HCT116 (cell line): ENCODE data around the gene GGT5. TPM values are rescaled to one million over a fixed set of nuclear protein-coding genes. Genes with fewer than 3 reads are reported as not detected.

Experiments used
- ATAC-seq: fragments of 200-7000 bp; cut with Tn5 transposase; 2 replicates; pipeline ENCODE4 v1.9.1; 2020; ENCODE audit warnings: mild to moderate bottlenecking, moderate library complexity
- BruUV-seq: library from RNA; stranded (reverse); fragments of 400-500 nt; replicated peaks from 2 replicates; lab custom pipeline; 2021; lab: Mats Ljungman, UMichigan
- CTCF ChIA-PET: fragments of 300-600 bp; sonication (Branson Sonifier 250); formaldehyde crosslinking; loops from one replicate; lab custom pipeline; 2021; ENCODE audit warnings: antibody characterized with exemption; lab: Charles Lee
- POLR2A ChIA-PET: fragments of 300-600, 350-600 bp; sonication (Branson Sonifier 250); formaldehyde crosslinking; loops from one replicate; lab custom pipeline; 2021; ENCODE audit warnings: antibody characterized with exemption; lab: Charles Lee
- RAD21 ChIA-PET, 2 experiments: fragments of 300-600 bp; sonication (Branson Sonifier 250); formaldehyde crosslinking; loops; one replicate each; lab custom pipeline; 2023; ENCODE audit warnings: low total read pairs in 2 of 2; ENCODE audit not compliant: uncharacterized antibody in 2 of 2, unreplicated experiment in 2 of 2, low non-redundant PET in 1 of 2; lab: Charles Lee
- DNase-seq: peaks from one replicate; pipeline ENCODE4 v3.0.0-alpha.2; 2010; ENCODE audit warnings: low read depth, low spot score
- H2AFZ ChIP-seq: fragments of 200-600 bp; shearing (Covaris generic), sonication (generic); 2 replicates; pipeline ENCODE4 v1.6.1; 2017; ENCODE audit warnings: low read depth, mixed run types, mixed read lengths, antibody characterized with exemption, low read length; ENCODE audit not compliant: poor library complexity, severe bottlenecking
- H3K27ac ChIP-seq: 2 replicates; pipeline ENCODE4 v1.5.1; 2012; ENCODE audit warnings: low read depth, low read length
- H3K27me3 ChIP-seq: fragments of 200-600 bp; sonication (generic); 2 replicates; pipeline ENCODE4 v1.6.1; 2016; ENCODE audit warnings: mixed run types, low read length, mixed read lengths; ENCODE audit not compliant: insufficient read depth
- H3K36me3 ChIP-seq, 2 experiments: fragments of 200-500 bp in 1 of 2; fragments of 200-600 bp in 1 of 2; sonication (Bioruptor generic) in 1 of 2; sonication (generic) in 1 of 2; 2 replicates each; pipeline versions ENCODE4 v1.5.1 to v1.6.1; 2014 to 2016; ENCODE audit warnings: low read length in 2 of 2, inconsistent platforms in 1 of 2, mixed read lengths in 1 of 2, mixed run types in 1 of 2; ENCODE audit not compliant: insufficient read depth in 2 of 2, control insufficient read depth in 1 of 2
- H3K4me1 ChIP-seq, 2 experiments: fragments of 200-600 bp in 1 of 2; sonication (generic) in 1 of 2; 2 replicates each; pipeline versions ENCODE4 v1.5.1 to v1.6.1; 2012 to 2017; ENCODE audit warnings: low read length in 2 of 2, inconsistent platforms in 1 of 2, mild to moderate bottlenecking in 1 of 2, mixed read lengths in 1 of 2, mixed run types in 1 of 2, moderate library complexity in 1 of 2; ENCODE audit not compliant: insufficient read depth in 2 of 2, control insufficient read depth in 1 of 2
- H3K4me2 ChIP-seq: fragments of 200-600 bp; sonication (generic); 2 replicates; pipeline ENCODE4 v1.6.1; 2017; ENCODE audit warnings: mixed run types, low read length, mixed read lengths
- H3K4me3 ChIP-seq, 2 experiments: fragments of 200-600 bp in 1 of 2; sonication (generic) in 1 of 2; replicated peaks in 1 of 2; 2 replicates each; pipeline ENCODE4 v1.5.1; 2011 to 2016; ENCODE audit warnings: low read length in 2 of 2, control low read depth in 1 of 2, low read depth in 1 of 2, mild to moderate bottlenecking in 1 of 2, mixed read lengths in 1 of 2, mixed run types in 1 of 2
- H3K79me2 ChIP-seq: fragments of 200-600 bp; sonication (generic); 2 replicates; pipeline ENCODE4 v1.6.1; 2017; ENCODE audit warnings: mild to moderate bottlenecking, mixed run types, low read length, moderate library complexity, mixed read lengths; ENCODE audit not compliant: insufficient read depth
- H3K9ac ChIP-seq: fragments of 200-600 bp; sonication (generic); 2 replicates; pipeline ENCODE4 v1.6.1; 2016; ENCODE audit warnings: low read length, mixed read lengths
- H3K9me2 ChIP-seq: fragments of 200-600 bp; sonication (generic), shearing (Covaris generic); 2 replicates; pipeline ENCODE4 v1.6.1; 2017; ENCODE audit warnings: mixed run types, mild to moderate bottlenecking, moderate library complexity; ENCODE audit not compliant: insufficient read depth
- H3K9me3 ChIP-seq, 2 experiments: fragments of 200-500 bp in 1 of 2; fragments of 200-600 bp in 1 of 2; sonication (Bioruptor generic) in 1 of 2; sonication (generic) in 1 of 2; 2 replicates each; pipeline ENCODE4 v1.6.1; 2014 to 2017; ENCODE audit warnings: low read length in 2 of 2, mixed read lengths in 2 of 2, inconsistent platforms in 1 of 2, low read depth in 1 of 2, mild to moderate bottlenecking in 1 of 2, mixed run types in 1 of 2, moderate library complexity in 1 of 2; ENCODE audit not compliant: control insufficient read depth in 1 of 2, insufficient read depth in 1 of 2
- H4K20me1 ChIP-seq: fragments of 200-600 bp; sonication (generic), shearing (Covaris generic); 2 replicates; pipeline ENCODE4 v1.6.1; 2017; ENCODE audit warnings: mixed run types, mild to moderate bottlenecking, moderate library complexity; ENCODE audit not compliant: insufficient read depth
- CBX3 ChIP-seq: IDR thresholded peaks from 2 replicates; pipeline ENCODE4 v1.6.1; 2012; ENCODE audit warnings: low read depth
- CEBPB ChIP-seq: IDR thresholded peaks from 2 replicates; pipeline ENCODE4 v1.6.1; 2012; ENCODE audit warnings: low read depth
- ELF1 ChIP-seq: IDR thresholded peaks from 2 replicates; pipeline ENCODE4 v1.6.1; 2012; ENCODE audit warnings: low read depth, borderline replicate concordance
- EZH2 ChIP-seq: fragments of 200-600 bp; sonication (generic); IDR thresholded peaks from 2 replicates; pipeline ENCODE4 v1.6.1; 2017; ENCODE audit warnings: antibody characterized with exemption, mixed run types
- EZH2phosphoT487 ChIP-seq: fragments of 200-600 bp; IDR thresholded peaks from 2 replicates; pipeline ENCODE4 v1.6.1; 2018; ENCODE audit warnings: antibody characterized with exemption, borderline replicate concordance
- FOSL1 ChIP-seq: IDR thresholded peaks from 2 replicates; pipeline ENCODE4 v1.6.1; 2012; ENCODE audit warnings: low read depth
- POLR2AphosphoS5 ChIP-seq: IDR thresholded peaks from 2 replicates; pipeline ENCODE4 v1.6.1; 2011; ENCODE audit warnings: mild to moderate bottlenecking, low read depth, low read length, moderate library complexity
- RAD21 ChIP-seq: IDR thresholded peaks from 2 replicates; pipeline ENCODE4 v1.6.1; 2012; ENCODE audit warnings: low read depth, mild to moderate bottlenecking
- SIN3A ChIP-seq: IDR thresholded peaks from 2 replicates; pipeline ENCODE4 v1.6.1; 2012; ENCODE audit warnings: low read depth
- TCF7L2 ChIP-seq: IDR thresholded peaks from 2 replicates; pipeline ENCODE4 v1.7.0; 2011; ENCODE audit warnings: borderline replicate concordance, inconsistent platforms; ENCODE audit not compliant: insufficient read depth, insufficient read length; ENCODE audit errors: extremely low read depth
- YY1 ChIP-seq: IDR thresholded peaks from 2 replicates; pipeline ENCODE4 v1.6.1; 2011; ENCODE audit warnings: low read length, low read depth, moderate library complexity, mild to moderate bottlenecking; ENCODE audit not compliant: insufficient replicate concordance; ENCODE audit errors: extremely low read depth
- ZFX ChIP-seq: fragments of 450-650 bp; IDR thresholded peaks from 2 replicates; pipeline ENCODE4 v1.6.1; 2017
- ZNF274 ChIP-seq: fragments of 200-500 bp; sonication (Bioruptor generic); IDR thresholded peaks from 2 replicates; pipeline ENCODE4 v1.6.1; 2014; ENCODE audit warnings: mild to moderate bottlenecking, low read depth, low read length, inconsistent platforms
- intact Hi-C: fragments of 100-400 bp; cut with micrococcal nuclease; formaldehyde crosslinking; loops from 2 replicates; pipeline ENCODE4 v1.10.0; 2022
- total RNA-seq: library from RNA; stranded (reverse); gene quantifications from one replicate; pipeline ENCODE4 v1.2.1, GENCODE V29; 2021; ENCODE audit not compliant: unreplicated experiment
- TF ChIP-seq, protein P1 (sequence below): IDR thresholded peaks from 2 replicates; pipeline ENCODE4 v1.6.1; 2012
- TF ChIP-seq, protein P2 (sequence below): IDR thresholded peaks from 2 replicates; pipeline ENCODE4 v1.6.1; 2011; ENCODE audit warnings: mild to moderate bottlenecking, low read length, moderate library complexity; ENCODE audit not compliant: insufficient replicate concordance; ENCODE audit errors: extremely low read depth
- TF ChIP-seq, protein P3 (sequence below): IDR thresholded peaks from 2 replicates; pipeline ENCODE4 v1.6.1; 2012; ENCODE audit warnings: low read depth
- TF ChIP-seq, protein P4 (sequence below): IDR thresholded peaks from 2 replicates; pipeline ENCODE4 v1.6.1; 2012
- TF ChIP-seq, protein P5 (sequence below), 3 experiments: fragments of 200-600 bp in 1 of 3; sonication (generic) in 1 of 3; IDR thresholded peaks in 2 of 3; conservative IDR thresholded peaks in 1 of 3; 2 replicates each; pipeline ENCODE4 v1.5.1; 2012 to 2017; ENCODE audit warnings: low read depth in 2 of 3, low read length in 2 of 3, antibody characterized with exemption in 1 of 3, borderline replicate concordance in 1 of 3, control low read depth in 1 of 3, mild to moderate bottlenecking in 1 of 3, mixed read lengths in 1 of 3, mixed run types in 1 of 3, moderate library complexity in 1 of 3; ENCODE audit not compliant: insufficient read depth in 1 of 3

GGT5 gene
- total RNA-seq, 1 experiment from 2014 or later = 0.57 TPM

DNA sequence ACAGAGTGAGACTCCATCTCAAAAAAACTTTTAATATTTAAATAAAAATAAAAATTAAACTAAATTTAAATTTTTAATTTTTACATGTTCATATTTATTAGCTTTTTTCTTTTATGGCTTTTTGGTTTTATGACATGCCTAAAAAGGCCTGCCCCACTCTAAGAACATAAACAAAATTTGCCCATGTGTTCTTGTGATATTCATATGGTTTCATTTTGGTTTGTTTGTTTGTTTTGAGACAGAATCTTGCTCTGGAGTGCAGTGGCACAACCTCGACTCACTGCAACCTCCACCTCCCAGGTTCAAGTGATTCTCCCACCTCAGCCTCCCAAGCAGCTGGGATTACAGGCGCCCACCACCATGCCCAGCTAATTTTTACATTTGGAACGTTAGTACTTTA, 35.9 kb downstream of the GGT5 start:
- DNase-seq (no peak), ATAC-seq (no peak)
- Histone ChIP-seq H3K27me3 (no peaks in the 10 kb centered on the region), H3K9ac (peak overlapping the region; percentile 65), H3K4me3 (no peak overlapping the region), H3K79me2 (no peaks in the 10 kb centered on the region), H3K9me3 (no peaks in the 10 kb centered on the region), H3K27ac (peak overlapping the region; percentile 100), H4K20me1 (no peaks in the 10 kb centered on the region), H2AFZ (no peak overlapping the region), H3K9me2 (no peaks in the 10 kb centered on the region), H3K4me1 (peaks cover 64 to 74% of the 10 kb centered on the region in 2 experiments), H3K36me3 (no peaks in the 10 kb centered on the region), H3K4me2 (peak overlapping the region; percentile 38)
- intact Hi-C loops = no loop called here
- ChIA-PET CTCF (interaction anchor here (0.9 to 2.1 kb wide), 3 partner anchors 19 to 34 kb away, joined by 3 to 6 read pairs (median 3); no protein-coding TSS in a partner anchor), RAD21 (no interaction called here), POLR2A (no interaction called here)
- no TSS peak for BruUV-seq
- TF ChIP-seq, protein P1, sequence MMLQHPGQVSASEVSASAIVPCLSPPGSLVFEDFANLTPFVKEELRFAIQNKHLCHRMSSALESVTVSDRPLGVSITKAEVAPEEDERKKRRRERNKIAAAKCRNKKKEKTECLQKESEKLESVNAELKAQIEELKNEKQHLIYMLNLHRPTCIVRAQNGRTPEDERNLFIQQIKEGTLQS = no peak
- TF ChIP-seq ZFX = no peak
- TF ChIP-seq ELF1 = no peak
- no peak for TF ChIP-seq YY1
- TF ChIP-seq EZH2 = no peak
- no peak for TF ChIP-seq CEBPB
- TF ChIP-seq SIN3A = no peak
- TF ChIP-seq, protein P2, sequence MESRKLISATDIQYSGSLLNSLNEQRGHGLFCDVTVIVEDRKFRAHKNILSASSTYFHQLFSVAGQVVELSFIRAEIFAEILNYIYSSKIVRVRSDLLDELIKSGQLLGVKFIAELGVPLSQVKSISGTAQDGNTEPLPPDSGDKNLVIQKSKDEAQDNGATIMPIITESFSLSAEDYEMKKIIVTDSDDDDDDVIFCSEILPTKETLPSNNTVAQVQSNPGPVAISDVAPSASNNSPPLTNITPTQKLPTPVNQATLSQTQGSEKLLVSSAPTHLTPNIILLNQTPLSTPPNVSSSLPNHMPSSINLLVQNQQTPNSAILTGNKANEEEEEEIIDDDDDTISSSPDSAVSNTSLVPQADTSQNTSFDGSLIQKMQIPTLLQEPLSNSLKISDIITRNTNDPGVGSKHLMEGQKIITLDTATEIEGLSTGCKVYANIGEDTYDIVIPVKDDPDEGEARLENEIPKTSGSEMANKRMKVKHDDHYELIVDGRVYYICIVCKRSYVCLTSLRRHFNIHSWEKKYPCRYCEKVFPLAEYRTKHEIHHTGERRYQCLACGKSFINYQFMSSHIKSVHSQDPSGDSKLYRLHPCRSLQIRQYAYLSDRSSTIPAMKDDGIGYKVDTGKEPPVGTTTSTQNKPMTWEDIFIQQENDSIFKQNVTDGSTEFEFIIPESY = no peak
- TF ChIP-seq EZH2phosphoT487 = no peak
- no peak for TF ChIP-seq RAD21
- TF ChIP-seq POLR2AphosphoS5 = no peak
- no peak for TF ChIP-seq TCF7L2
- TF ChIP-seq, protein P3, sequence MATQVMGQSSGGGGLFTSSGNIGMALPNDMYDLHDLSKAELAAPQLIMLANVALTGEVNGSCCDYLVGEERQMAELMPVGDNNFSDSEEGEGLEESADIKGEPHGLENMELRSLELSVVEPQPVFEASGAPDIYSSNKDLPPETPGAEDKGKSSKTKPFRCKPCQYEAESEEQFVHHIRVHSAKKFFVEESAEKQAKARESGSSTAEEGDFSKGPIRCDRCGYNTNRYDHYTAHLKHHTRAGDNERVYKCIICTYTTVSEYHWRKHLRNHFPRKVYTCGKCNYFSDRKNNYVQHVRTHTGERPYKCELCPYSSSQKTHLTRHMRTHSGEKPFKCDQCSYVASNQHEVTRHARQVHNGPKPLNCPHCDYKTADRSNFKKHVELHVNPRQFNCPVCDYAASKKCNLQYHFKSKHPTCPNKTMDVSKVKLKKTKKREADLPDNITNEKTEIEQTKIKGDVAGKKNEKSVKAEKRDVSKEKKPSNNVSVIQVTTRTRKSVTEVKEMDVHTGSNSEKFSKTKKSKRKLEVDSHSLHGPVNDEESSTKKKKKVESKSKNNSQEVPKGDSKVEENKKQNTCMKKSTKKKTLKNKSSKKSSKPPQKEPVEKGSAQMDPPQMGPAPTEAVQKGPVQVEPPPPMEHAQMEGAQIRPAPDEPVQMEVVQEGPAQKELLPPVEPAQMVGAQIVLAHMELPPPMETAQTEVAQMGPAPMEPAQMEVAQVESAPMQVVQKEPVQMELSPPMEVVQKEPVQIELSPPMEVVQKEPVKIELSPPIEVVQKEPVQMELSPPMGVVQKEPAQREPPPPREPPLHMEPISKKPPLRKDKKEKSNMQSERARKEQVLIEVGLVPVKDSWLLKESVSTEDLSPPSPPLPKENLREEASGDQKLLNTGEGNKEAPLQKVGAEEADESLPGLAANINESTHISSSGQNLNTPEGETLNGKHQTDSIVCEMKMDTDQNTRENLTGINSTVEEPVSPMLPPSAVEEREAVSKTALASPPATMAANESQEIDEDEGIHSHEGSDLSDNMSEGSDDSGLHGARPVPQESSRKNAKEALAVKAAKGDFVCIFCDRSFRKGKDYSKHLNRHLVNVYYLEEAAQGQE = no peak
- TF ChIP-seq, protein P4, sequence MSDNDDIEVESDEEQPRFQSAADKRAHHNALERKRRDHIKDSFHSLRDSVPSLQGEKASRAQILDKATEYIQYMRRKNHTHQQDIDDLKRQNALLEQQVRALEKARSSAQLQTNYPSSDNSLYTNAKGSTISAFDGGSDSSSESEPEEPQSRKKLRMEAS = no peak
- TF ChIP-seq CBX3 = no peak
- TF ChIP-seq, protein P5, sequence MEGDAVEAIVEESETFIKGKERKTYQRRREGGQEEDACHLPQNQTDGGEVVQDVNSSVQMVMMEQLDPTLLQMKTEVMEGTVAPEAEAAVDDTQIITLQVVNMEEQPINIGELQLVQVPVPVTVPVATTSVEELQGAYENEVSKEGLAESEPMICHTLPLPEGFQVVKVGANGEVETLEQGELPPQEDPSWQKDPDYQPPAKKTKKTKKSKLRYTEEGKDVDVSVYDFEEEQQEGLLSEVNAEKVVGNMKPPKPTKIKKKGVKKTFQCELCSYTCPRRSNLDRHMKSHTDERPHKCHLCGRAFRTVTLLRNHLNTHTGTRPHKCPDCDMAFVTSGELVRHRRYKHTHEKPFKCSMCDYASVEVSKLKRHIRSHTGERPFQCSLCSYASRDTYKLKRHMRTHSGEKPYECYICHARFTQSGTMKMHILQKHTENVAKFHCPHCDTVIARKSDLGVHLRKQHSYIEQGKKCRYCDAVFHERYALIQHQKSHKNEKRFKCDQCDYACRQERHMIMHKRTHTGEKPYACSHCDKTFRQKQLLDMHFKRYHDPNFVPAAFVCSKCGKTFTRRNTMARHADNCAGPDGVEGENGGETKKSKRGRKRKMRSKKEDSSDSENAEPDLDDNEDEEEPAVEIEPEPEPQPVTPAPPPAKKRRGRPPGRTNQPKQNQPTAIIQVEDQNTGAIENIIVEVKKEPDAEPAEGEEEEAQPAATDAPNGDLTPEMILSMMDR (IDR thresholded peaks at IDR 0.05 in 2 of 3, conservative IDR thresholded peaks at IDR 0.05 in 1 of 3; ENCODE audit: borderline replicate concordance in 1 of 3, insufficient read depth in 1 of 3, low read depth in 2 of 3, low read length in 2 of 3) = no peak
- no peak for TF ChIP-seq FOSL1
- no peak for TF ChIP-seq ZNF274
